ENCODE data around the gene CRELD2.

CRELD2 gene

GRCh38 chr22:49917974-49918910 lies at the start of gene CRELD2, which contains the start of gene ALG12:
CRELD2 (plus strand) TSS chr22:49918634; CDS start chr22:49918770, 136 bp downstream.
ALG12 (minus strand) TSS chr22:49918438; CDS start chr22:49913765, 4,673 bp downstream.
- peak; percentile 93 for DNase-seq (ENCODE audit: low read depth)

- DNase-seq (ENCODE audit: low read depth) = no peak
Measured at GRCh38 chr22:49869086-49869830, 49.2 kb upstream of the CRELD2 start.

- no peak for DNase-seq (ENCODE audit: low read depth)
Measured at GRCh38 chr22:49869845-49870712, 48.4 kb upstream of the CRELD2 start.

GRCh38 chr22:49871482-49871881 lies 47.0 kb upstream of the CRELD2 start:
- no peak for DNase-seq (ENCODE audit: low read depth)

- DNase-seq (ENCODE audit: low read depth) = no peak
Measured at GRCh38 chr22:49872347-49872746, 46.1 kb upstream of the CRELD2 start.

GRCh38 chr22:49873228-49873940 lies 45.0 kb upstream of the CRELD2 start:
- no peak for DNase-seq (ENCODE audit: low read depth)

- DNase-seq (ENCODE audit: low read depth) = no peak
Measured at GRCh38 chr22:49877642-49878041, 40.8 kb upstream of the CRELD2 start.

GRCh38 chr22:49878206-49878605 lies 40.2 kb upstream of the CRELD2 start:
- DNase-seq (ENCODE audit: low read depth) = no peak

- DNase-seq (ENCODE audit: low read depth) = no peak
Measured at GRCh38 chr22:49879871-49880270, 38.6 kb upstream of the CRELD2 start.

- DNase-seq (ENCODE audit: low read depth) = no peak
Measured at GRCh38 chr22:49880281-49880680, 38.2 kb upstream of the CRELD2 start.

- no peak for DNase-seq (ENCODE audit: low read depth)
Measured at GRCh38 chr22:49881856-49882255, 36.6 kb upstream of the CRELD2 start.

GRCh38 chr22:49882519-49883293 lies 35.7 kb upstream of the CRELD2 start:
- no peak for DNase-seq (ENCODE audit: low read depth)

GRCh38 chr22:49883294-49883640 lies 35.2 kb upstream of the CRELD2 start:
- no peak for DNase-seq (ENCODE audit: low read depth)

- no peak for DNase-seq (ENCODE audit: low read depth)
Measured at GRCh38 chr22:49884075-49884474, 34.4 kb upstream of the CRELD2 start.

GRCh38 chr22:49884503-49885260 lies 33.8 kb upstream of the CRELD2 start:
- DNase-seq (ENCODE audit: low read depth) = no peak

GRCh38 chr22:49885281-49885680 lies 33.2 kb upstream of the CRELD2 start:
- DNase-seq (ENCODE audit: low read depth) = no peak

- no peak for DNase-seq (ENCODE audit: low read depth)
Measured at GRCh38 chr22:49885881-49886280, 32.6 kb upstream of the CRELD2 start.

GRCh38 chr22:49886346-49887063 lies 31.9 kb upstream of the CRELD2 start:
- no peak for DNase-seq (ENCODE audit: low read depth)

GRCh38 chr22:49887064-49887451 lies 31.4 kb upstream of the CRELD2 start:
- DNase-seq (ENCODE audit: low read depth) = no peak
